Activated T-cell treated with anti-CD3 and anti-CD28 coated beads for 48 hours (primary cell): ENCODE data around the gene ETNK2.
A peak's percentile ranks its signal among the peaks of the same experiment; 100 is the strongest.

Source experiments
- DNase-seq: peaks from one replicate; pipeline ENCODE4 v3.0.0-alpha.2; 2020; ENCODE audit warnings: low read depth

The ETNK2 gene

DNA sequence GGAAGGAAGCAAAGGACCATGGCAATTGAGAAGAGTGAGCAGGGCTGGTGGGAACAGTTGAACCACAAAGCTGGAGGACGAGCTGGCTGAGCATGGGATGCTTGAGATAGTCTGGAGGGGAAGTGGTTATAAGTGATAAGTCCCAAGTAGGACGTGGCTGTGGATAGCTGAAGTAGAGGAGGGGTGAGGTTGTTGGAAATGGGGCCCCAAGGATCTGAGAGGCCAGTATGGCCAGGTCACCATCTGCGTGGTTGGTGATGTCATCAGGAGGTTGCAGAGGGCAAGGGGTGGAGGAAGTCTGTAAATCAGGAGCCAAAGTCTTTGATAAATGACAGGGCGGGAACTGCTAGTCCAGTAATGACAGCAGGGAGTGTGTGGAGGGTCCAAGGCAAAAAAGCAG lies 25.3 kb upstream of the ETNK2 start:
- no peak for DNase-seq

DNA sequence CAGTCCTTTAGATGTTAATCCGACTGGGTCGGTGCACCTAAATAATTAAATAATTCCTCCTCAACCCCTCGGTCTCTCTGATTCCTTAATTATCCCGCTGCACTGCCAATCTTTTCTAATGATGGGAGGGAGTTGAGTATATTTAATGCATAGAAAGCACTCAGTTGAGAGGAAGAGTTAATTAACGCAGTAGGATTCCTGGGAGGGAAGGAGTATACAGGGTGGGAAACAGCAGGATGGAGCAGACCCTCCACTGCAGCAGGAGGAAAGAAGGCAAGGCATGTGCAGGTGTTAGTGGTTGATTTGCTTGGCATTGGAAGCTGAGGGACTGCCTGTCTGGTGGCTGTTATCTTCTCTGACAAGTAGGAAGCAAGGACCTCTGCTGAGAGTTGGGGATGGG lies 24.2 kb upstream of the ETNK2 start:
- no peak for DNase-seq

DNA sequence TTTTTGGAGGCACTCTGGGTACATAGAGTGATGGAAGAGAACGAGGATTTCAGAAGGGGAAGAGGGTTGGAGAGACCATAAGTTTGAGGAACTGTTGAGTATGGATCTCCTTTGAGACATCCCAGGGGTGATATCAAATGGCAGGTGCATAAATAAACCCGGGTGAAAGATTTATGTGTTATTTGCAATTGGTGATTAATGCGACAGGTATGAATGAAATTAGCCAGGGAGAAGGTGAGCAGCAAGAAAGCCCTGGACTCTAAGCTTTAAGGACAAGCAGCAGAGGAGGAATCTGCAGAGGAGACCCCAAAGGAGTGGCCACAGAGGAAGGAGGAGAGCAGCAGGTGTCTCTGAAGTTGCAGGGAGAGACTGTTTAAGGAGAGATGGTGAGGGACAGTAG lies 23.1 kb upstream of the ETNK2 start:
- DNase-seq, result no peak

DNA sequence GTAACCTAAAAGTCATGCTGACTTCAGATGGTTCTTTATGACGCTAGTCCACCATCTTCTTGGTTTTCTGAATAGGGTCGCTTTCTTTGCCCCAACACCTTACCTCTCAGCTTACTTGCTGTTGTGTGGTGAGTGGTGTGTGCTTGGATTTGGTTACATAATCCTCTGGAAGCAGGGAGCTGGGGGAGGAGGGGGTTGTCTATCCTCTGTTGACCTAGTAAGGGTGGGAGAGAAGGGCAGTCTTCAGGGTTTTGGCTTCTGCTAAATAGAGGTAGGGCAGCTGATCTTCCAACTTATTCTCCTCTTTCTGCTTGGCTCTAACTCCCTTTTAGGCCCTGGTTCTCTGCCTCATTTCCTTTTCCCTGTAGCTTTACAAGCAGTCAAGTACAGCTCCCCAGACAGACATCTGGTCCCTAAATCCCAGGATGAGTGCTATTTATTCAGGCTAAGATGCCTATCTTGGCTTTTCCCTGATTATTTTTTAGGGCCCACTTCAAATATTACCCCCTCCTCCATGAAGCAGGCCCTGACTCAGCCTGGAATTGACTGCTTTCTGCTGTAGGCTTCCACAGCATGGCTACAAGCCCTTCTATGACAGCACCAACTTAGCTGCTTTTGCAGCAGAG lies 20.7 kb upstream of the ETNK2 start:
- DNase-seq, result no peak

DNA sequence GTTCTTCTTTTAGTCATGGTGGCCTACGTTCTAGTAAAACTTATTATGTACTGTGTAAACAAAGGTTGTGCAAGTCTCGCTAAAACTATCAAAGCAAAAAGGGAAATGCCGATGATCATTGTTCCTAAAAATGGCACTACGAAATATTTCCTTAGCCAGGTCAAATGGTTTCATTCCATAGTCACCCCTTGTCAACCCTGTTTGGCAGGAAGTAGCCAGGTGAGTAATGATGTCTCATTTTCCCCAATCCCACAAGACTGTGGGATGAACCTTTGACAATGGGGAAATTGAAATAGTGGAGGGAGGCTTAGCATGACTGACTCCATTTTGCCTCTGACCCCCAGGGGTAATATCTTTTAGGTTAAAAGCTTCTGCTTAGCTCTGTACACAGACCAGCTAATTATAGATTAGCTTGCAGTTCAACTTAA lies 19.9 kb upstream of the ETNK2 start:
- no peak for DNase-seq

DNA sequence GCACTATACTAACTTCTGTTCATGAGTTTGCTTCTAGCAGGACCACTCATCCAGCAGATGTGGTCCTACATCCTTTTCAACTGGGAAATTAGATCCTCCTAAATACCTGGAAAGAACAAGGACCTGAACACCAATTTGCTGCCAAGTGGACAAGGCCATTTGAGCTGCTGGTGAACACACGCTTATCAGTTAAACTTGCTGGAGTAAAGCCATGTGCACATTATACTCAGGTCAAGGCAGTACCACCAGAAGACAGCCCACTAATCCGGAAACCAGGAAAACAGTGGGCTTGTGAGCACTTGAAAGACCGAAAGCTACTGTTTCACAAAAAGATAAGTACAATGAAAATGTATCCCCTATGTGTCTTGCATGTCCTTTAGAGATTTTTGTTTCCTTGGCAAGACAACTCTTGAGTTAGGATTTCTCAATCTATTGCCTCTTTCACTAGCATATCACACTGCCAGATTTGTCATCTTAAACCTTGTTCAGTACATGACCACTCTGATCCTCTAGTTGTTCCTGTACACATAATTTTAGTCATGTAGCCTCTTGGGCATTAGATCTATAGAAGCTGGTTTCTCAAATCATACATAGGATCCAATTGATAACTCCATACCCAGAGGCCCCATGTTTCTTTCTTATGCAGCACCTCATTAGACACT lies 18.8 kb upstream of the ETNK2 start:
- no peak for DNase-seq

DNA sequence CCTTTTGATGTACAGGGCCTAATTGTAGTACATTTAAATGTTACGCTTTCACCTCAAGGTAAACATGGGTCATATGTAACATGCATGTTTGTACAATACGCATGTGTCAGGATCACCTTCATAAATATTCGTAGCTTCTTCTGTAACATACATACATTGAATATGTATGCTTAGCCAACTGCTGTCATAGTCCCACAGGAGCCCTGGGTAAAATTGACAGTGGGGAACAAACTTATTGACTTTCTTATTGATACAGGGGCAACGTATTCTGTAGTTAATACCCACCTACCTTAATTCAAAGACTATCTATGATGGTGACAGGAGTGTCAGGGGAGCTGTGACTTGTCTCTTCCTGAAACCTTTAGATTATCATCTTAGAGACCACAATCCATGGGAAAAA lies 18.0 kb upstream of the ETNK2 start:
- no peak for DNase-seq

DNA sequence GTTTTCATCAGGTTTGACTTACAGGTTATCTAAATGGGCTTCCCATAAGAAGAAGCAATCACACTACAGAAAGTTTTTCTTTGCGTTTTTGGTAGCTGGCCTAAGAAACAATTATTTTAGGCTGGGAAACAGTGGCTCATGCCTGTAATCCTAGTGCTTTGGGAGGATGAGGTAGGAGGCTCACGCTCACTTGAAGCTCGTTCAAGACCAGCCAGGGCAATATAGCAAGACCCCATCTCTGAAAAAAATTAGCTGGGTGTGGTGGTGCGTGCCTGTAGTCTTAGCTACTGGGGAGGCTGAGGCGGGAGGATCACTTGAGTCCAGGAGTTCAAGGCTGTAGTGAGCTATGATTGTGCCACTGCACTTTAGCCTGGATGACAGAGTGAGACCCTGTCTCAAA lies 15.9 kb upstream of the ETNK2 start:
- no peak for DNase-seq

DNA sequence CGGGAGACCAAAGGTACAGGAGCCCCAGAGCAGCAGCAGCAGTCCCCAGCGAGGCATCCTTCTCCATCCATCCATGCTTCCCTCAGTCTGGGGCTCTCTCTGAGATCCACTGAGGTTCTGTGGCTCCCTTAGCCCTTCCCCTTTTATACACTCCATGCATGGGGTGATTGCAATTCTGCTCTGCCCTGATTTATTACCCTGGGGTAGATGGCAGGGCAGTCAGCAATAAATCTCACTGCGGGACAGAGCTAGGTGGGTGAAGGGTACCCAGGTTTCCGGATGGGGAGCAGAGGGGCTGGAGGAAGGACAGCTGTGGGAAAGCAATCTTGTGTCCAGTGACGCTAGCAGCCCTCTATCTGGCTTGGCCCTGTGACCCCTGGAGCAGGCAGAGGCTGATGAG lies 14.4 kb upstream of the ETNK2 start, which contains the start of gene REN:
REN (minus strand) TSS at position 119 of the 400 bp plus-strand sequence; CDS start at position 75, 44 bp downstream.
- DNase-seq, result no peak

DNA sequence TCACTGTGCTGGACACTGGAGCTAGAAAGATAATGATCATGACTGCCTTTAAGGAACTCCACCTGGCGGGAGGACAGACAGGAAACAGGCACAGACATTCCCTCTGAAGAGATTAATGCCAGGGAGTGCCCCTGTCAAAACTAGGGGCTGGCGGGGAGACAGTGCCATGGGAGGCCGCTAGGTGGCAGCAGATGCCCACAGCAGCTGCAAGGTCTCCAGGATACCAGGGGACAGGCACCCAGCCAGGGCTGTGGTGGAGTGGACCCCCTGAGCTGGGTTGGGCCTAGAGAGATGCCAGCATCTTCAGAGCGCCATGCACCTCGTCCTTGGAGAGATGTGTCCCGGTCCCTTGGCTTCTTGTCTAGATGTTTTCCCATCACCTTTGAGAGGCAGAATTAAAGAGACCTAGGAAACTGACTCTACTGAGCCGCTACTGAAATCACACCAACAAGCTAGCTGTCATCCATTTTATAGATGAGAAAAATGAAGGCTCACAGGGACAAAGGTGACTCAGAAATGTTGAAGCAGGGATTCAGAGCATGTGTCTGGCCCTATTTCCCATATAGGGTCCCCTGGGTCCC lies 10.7 kb upstream of the ETNK2 start:
- DNase-seq, result peak; percentile 74

DNA sequence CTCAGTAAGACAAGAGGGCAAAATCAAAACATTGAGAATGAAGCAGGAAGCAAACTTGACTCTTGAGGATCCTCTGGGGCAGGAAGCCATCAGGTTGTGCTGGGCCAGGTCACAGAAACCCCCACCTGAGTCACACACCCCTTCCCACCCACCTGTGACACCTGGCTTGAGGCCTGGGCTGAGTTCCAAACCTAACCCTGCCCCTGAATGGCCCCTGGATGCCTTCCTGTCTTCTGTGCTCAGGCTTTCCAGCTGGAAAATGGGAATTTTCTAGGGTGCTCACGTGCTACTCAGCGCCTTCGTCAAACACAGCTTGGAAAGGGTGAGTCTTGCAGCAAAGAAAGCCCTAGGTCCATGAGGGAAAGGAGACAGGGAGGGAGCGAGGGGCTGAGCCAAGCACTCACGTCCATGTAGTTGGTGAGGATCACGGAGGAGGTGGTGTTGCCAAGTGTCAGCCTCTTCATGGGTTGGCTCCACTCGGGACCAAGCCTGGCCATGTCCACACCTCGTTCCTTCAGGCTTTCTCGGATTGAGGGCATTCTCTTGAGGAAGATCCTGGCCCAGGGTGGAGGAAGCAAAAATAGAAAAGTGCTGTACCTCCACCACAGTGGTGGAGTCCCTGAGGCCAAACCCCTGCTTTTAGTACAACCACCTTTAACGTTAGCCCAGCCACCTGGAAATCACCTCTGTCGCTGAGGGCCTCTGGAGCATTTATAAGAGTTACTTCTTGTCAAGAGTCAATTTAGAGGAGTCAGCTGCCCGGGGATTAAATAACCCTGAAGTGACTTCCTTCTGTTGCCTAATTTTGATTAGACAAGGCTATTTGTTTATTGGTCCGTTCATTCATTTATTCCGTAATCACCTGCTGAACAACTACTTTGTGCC lies 10.0 kb upstream of the ETNK2 start:
- no peak for DNase-seq

DNA sequence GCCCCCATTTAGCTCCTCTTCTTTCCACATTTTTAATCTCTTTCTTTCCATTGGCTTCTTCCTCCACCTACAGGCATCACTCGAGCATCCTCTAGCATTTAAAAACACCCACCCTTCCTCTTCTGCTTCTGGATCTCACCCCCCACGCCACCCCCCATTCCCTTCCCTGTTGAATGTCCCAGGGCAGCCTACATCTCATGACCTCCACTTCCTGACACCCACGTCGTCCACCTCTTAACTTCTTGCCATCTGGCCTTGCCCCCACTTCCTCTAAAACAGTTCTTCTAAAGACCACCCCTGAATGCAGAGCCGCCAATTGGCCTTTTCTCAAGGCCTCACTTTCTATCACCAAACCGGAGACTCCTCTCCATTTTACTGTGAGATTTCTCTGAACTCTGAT lies 6.1 kb upstream of the ETNK2 start:
- no peak for DNase-seq

DNA sequence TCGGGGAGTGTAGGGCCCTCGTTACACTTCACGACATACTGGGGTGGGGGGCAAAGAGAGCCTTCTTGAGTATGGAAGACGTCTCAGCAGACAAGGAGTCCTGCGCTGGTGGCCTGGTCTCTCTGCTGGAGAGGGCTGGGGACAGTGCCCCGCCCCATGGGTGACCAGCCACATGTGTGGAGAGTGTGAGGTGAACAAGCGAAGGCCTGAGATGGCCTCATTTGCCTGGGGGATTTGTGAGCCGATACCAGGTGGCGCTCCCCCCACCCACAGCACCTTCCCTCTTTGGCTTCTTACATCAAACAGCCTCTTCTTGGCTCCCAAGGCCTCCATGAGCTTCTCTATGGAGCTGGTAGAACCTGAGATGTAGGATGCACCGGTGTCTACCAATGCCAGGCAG lies 4.0 kb upstream of the ETNK2 start:
- no peak for DNase-seq

DNA sequence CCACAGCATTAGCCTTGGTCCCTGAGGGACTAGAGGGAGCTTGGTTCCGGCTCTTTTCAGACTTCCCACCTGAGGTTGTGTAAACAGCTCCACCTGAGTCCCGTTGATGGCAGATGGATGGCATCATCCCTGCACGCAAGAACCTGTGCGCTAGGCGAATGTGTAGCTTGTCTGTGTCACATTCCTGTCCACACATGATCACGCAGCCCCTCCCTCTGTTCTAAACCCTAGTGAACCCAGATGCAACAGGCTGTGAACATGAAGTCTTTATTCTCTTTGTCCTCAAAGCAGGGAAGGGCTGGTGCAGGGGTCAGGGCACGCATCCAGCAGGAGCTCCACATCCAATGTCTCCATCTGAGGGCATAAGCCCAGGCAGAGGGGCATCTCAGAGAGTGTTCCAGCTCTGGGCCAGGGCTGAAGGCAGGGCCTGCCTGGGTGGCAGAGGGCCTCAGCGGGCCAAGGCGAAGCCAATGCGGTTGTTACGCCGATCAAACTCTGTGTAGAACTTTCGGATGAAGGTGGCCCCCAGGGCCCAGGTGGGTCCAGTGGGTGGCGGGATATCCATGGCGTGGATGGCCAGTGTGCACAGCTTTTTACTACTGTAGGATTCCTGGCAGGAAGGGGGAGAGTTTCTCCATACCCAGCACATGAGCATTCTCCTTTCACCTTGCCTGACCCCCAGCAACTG lies 2.9 kb upstream of the ETNK2 start:
- DNase-seq, result no peak

DNA sequence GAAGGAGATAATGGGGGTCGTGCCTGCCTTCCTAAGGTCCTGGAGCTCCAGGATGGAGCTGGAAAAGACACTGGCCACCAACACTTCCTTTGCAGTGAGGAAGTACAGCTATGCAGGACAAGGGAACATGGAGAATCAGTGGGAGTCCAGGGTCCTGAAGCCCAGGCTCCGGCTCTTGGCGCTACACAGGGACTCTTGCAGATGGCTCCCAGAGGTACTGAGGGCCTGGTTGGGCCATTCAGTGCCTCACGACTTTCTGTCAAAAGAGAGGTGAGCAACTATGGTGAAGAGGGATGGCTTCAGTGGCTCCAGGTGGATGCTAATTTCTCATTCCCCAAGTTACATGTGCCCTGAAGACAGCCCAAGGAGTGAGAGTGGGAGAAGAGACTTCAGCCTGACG lies 1.8 kb upstream of the ETNK2 start:
- DNase-seq, result no peak

DNA sequence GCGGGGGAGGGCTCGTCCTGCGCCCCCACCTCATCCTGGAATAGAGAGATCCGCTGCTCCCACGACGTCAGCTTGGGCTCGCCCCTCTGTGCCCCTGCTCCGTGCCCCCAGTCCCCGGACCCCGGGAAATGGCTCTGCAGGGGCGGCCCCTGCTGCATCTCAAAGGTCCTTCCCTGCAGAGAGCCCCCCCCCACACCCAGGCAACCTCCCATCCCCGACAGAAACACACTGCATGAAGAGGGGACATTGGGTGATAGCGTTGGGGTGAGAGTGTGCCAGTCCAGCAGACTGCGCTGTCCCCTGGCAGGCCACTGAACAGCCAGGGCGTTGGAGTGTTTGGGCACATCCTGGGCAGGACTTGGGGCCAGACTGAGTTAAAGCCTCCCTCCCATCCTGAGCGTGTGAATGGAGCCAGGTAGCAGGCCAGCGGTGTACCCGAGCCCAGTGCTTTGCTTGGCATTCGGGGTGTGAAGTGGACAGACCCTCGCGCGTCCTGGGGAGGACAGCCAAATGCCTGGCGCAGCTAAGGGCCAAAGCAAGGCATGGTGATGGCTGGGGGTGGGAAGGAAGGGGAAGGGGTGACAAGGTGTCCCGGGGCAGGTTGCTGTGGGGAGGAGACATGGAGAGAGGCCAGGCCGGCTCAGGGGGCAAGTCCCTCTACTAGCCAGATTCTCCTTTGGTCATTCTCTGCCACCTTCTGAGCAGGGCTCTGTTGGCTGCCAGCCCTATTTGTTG lies 633 bp upstream of the ETNK2 start:
- no peak for DNase-seq

DNA sequence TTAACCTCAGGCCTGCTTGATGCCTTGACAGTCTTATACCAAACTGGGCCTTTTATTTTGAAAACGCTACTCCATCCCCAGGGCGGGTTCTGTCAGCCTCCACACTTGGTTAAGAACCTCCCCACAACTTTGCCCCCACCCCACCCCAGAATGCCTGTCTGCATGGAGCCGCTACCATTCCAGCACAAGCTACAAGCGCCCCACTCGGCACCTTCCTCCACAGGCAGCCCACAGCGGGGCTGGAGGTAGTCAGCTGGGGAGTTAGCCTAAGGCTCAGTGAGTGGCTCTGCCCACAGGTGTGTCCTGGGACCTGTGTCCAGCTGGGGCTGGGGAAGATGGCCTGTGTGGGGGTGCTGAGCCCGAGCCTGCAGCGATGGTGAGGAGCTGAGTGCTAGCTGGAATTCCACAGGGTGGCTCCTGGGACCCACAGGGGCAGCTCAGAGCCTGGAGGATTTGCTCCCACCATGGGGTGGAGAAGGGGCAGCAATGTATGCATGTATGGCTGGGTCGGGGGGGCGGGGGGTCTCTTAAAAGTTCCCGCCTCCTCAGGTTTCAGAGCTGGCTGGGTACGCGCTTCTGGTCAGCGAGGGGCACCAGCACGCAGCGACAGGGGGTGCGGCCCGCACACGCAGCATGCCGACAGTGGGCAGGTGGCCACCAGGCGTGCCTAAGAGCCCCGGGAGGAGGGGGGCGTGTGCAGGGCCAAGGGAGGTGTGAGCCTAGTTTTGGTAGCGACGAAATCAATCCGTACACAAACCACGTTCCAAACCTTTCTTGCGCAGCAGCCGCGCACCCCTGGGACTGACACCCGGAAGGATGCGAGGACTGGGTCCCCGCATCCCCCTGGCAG lies 917 bp downstream of the ETNK2 start:
- no peak for DNase-seq

DNA sequence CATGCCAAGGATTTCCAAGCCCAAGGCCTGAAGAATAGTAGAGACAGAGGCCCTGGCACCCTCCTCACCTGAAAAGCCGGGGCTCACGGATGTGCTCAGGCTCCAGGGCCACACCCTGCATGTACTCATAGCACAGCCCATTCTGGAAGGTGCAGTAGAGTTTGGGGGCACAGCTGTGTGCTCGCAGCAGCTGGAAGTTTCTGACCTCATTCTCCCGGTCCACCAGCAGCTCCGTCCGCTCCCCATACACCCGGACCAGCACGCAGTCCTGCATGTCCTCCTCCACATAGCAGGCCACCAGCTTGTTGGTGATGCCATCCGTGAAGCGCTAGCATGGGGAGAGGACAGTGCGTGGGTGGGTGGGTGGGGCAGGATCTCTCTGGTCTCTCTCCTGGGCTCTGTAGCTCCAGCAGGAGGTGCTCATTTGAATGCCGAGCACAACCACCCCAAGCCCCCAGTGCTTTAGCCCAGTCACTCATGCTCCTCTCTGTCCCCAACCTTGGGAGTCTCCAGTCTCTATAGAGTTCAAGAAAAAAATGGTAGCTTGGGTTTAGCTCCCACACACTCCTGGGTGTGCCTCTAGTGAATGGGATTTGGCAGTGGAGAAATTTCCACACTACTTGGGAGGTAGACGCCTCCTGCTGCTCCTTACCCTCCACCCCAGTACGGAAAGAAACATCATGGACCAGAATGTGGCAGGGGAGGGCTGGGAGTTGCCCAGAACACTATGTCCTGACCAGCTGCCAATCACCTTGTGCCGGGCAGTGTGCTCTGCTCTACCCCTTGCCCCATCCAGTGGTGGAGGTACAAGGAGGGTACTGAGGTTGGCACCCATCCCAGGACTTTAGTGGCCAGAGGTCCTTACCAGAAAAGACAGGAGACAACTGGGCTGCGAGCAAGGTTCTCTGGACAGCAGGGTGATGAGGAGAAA lies 1.9 kb downstream of the ETNK2 start:
- DNase-seq, result no peak

DNA sequence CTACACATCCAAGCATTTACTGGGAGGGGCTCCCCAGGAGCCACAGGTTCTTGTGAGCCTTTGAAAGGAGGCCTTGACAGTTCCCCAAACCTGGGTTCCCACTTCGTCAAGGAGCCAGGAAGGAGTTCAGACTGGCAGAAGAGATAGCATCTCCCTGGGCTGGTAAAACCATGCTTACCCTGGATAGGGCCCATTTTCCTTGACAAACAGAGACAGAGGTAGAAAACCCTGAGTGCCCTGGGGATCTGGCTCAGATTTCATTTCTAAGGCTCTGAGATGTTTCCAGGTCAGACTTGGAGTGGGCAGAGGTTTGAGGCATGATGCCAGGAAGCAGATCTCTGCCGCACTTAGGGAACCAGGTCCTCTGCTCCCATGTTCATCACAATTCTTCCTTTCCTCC lies 2.7 kb downstream of the ETNK2 start:
- no peak for DNase-seq
